Gastroesophageal sphincter (tissue), 4 donors: Measurements from ENCODE around the gene PRR14L. TPM values are rescaled to one million over a fixed set of nuclear protein-coding genes. Genes with fewer than 3 reads are reported as not detected.
"Not testable (repeated sequence)": the region's sequence is repeated elsewhere in the genome, so short reads cannot be mapped to it uniquely, and the experiment has no call there.

Experiments used
- ATAC-seq: fragments of 150-250 bp; one replicate; pipeline ENCODE4 v1.9.1; 2016; ENCODE audit warnings: mild to moderate bottlenecking, moderate library complexity
- H3K27ac ChIP-seq, 4 donors: fragments of 200-600 bp; sonication (generic) in 3 of 4; 1 replicate in 3 of 4; 2 replicates in 1 of 4; pipeline ENCODE4 v1.5.1; 2016 to 2019
- H3K27me3 ChIP-seq: fragments of 200-600 bp; sonication (generic); one replicate; pipeline ENCODE4 v1.5.1; 2019
- H3K36me3 ChIP-seq, 2 donors: fragments of 200-600 bp; sonication (generic); one replicate each; pipeline ENCODE4 v1.5.1; 2019; ENCODE audit warnings: control low read depth in 1 of 2
- H3K4me1 ChIP-seq, 3 donors: fragments of 200-600 bp; sonication (generic); 1 replicate in 2 of 3; 2 replicates in 1 of 3; pipeline ENCODE4 v1.5.1; 2016 to 2019; ENCODE audit warnings: control low read depth in 2 of 3
- H3K4me3 ChIP-seq, 2 donors: fragments of 200-600 bp; sonication (generic); one replicate each; pipeline ENCODE4 v1.5.1; 2019; ENCODE audit warnings: mild to moderate bottlenecking in 1 of 2, moderate library complexity in 1 of 2
- H3K9me3 ChIP-seq, 3 donors: fragments of 200-600 bp; sonication (generic); one replicate each; pipeline ENCODE4 v1.5.1; 2017 to 2019; ENCODE audit warnings: control low read depth in 2 of 3
- EP300 ChIP-seq: sonication (generic); formaldehyde crosslinking; IDR thresholded peaks from one replicate; pipeline ENCODE4 v1.6.1; 2017; ENCODE audit warnings: antibody characterized with exemption, mild to moderate bottlenecking
- POLR2A ChIP-seq, 2 donors: fragments of 450-650 bp; IDR thresholded peaks; one replicate each; pipeline ENCODE4 v1.6.1; 2017; ENCODE audit warnings: antibody characterized with exemption in 2 of 2, mild to moderate bottlenecking in 2 of 2, moderate library complexity in 1 of 2
- POLR2AphosphoS5 ChIP-seq: sonication (generic); formaldehyde crosslinking; IDR thresholded peaks from one replicate; pipeline ENCODE4 v1.6.1; 2017; ENCODE audit warnings: antibody characterized with exemption
- WGBS, 2 donors: methylation state at CpG; one replicate each; pipeline ENCODE4 v1.1.5; 2018; ENCODE audit warnings: low coverage in 1 of 2; 5-methylcytosine and 5-hydroxymethylcytosine counted together
- total RNA-seq, 4 donors: library from RNA; depleted of rRNA; stranded (reverse); fragments of >200 nt; gene quantifications; one replicate each; pipeline ENCODE4 v1.1.0, GENCODE V29; 2016
- TF ChIP-seq, protein P1 (sequence below), 4 experiments: fragments of 200-600 bp in 2 of 4; fragments of 450-650 bp in 2 of 4; sonication (generic) in 1 of 4; IDR thresholded peaks; one replicate each; pipeline ENCODE4 v1.5.1; 2017 to 2019; ENCODE audit warnings: antibody characterized with exemption in 4 of 4, mild to moderate bottlenecking in 2 of 4, moderate library complexity in 2 of 4

Gene PRR14L
- total RNA-seq, 4 donors from 2014 or later, result 16.0 to 24.5 (median 19.0) TPM

DNA sequence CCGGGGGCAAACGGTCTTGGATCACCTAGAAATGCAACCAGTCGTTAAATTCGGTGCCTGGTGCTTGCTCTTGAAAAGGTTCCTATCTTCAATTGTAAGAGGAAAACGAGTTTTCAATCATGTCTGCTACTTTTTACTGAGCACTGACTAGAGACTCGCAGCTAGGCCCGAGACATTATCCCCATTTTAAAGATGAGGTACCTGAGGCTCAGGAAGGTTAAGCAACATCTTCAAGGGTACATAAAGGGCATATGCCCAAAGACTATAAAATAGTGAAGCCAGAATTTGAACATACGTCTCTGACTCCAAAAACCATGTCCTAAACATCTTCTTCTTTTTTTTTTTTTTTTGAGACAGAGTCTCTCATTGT is 87.3 kb downstream of the PRR14L start:
- TF ChIP-seq POLR2A (IDR thresholded peaks at IDR 0.05) (no peak), EP300 (no peak), POLR2AphosphoS5 (no peak)
- TF ChIP-seq, protein P1, sequence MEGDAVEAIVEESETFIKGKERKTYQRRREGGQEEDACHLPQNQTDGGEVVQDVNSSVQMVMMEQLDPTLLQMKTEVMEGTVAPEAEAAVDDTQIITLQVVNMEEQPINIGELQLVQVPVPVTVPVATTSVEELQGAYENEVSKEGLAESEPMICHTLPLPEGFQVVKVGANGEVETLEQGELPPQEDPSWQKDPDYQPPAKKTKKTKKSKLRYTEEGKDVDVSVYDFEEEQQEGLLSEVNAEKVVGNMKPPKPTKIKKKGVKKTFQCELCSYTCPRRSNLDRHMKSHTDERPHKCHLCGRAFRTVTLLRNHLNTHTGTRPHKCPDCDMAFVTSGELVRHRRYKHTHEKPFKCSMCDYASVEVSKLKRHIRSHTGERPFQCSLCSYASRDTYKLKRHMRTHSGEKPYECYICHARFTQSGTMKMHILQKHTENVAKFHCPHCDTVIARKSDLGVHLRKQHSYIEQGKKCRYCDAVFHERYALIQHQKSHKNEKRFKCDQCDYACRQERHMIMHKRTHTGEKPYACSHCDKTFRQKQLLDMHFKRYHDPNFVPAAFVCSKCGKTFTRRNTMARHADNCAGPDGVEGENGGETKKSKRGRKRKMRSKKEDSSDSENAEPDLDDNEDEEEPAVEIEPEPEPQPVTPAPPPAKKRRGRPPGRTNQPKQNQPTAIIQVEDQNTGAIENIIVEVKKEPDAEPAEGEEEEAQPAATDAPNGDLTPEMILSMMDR (IDR thresholded peaks at IDR 0.05), result no peak
- H3K36me3 ChIP-seq, result no peaks in the 10 kb centered on the region
- peak overlapping the region in 3 of 4 donors; percentile 68 to 80 (median 68) for H3K27ac ChIP-seq
- WGBS, 2 donors, result 55 to 86% methylated on average over 4 to 8 of the region's 8 CpGs
- H3K4me1 ChIP-seq, result peaks cover 0 to 26% (median 10%) of the 10 kb centered on the region in 3 donors
- ATAC-seq, result no peak
- peak overlapping the region; percentile 61 to 87 for H3K4me3 ChIP-seq
- no peaks in the 10 kb centered on the region for H3K27me3 ChIP-seq
- H3K9me3 ChIP-seq, result no peaks in the 10 kb centered on the region

DNA sequence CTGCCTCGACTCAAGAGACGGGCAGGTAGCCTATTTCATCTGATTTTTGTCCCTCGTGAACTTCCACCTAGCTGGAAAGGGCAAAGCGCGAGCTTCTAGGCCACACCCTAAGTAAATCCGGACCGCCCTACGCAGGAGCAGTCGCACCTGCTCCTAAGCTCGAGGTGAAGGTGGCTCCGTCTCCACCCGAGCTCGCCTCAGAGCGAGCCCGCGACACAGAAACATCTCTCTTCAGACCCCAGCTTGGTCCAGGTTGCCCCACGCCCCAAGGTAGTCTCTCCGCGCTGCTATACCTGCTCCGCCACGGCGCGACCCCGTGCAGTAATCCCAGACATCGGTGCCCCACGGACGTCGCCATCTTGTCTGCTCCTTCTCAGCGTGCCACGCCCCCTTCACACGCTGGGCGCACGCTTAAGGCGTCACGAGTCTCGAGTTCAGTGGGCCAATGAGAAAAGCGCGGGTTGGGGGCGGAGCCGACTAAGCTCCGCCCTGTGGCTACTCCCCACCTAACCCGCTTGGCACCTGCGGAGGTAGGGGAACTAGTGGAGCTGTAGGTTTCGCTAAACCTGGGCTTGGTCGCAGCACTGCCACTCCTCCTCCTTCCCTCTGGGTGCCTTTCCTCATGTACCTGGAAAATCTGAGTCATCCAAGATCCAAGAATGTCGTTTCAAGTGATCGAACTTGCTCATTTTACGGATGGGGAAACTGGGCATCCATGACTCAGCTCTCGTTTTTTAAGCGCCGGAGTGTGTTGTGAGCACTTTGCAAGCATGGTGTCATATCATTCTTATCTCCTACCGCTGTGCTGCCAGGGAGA is 87.9 kb downstream of the PRR14L start, which contains the start of gene PISD:
PISD (minus strand) TSS at position 365 of the 817 bp plus-strand sequence; CDS start at position 358, 7 bp downstream.
- Histone ChIP-seq H3K9me3 (no peaks in the 10 kb centered on the region), H3K27ac (peak within 1 kb of the TSS; percentile 24 to 80 (median 68)), H3K27me3 (no peaks in the 10 kb centered on the region), H3K36me3 (no peaks in the 10 kb centered on the region), H3K4me1 (peaks cover 0 to 26% (median 10%) of the 10 kb centered on the region in 3 donors), H3K4me3 (peak within 1 kb of the TSS; percentile 61 to 87)
- 3% methylated on average over 19 of the region's 52 CpGs; no CpG with 5 or more reads in 1 of the 2 donors for WGBS, 2 donors
- TF ChIP-seq, protein P1 (IDR thresholded peaks at IDR 0.05), result peak in 1 of 4 experiments; percentile 12
- TF ChIP-seq POLR2A (IDR thresholded peaks at IDR 0.05) (peak; percentile 9 to 59), EP300 (no peak), POLR2AphosphoS5 (peak; percentile 73)
- peak; percentile 99 for ATAC-seq

DNA sequence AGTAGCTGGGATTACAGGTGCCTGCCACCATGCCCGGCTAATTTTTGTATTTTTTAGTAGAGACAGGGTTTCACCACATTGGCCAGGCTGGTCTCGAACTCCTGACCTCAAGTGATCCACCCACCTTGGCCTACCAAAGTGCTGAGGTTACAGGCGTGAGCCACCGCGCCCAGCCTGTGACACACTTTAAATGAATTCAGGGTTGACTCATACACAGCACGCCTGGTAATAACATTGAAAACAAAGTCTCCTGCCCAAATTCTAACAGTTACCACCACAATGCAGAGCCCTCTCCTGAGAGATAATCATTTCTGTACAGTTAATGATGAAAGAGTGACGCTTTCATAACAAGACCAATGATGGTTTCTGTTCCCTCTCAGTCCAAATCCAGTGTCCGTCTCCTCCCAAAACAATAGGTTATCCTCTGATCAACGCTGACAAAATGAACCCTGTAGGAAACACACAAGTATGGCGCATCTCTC is 89.0 kb downstream of the PRR14L start:
- peak overlapping the region; percentile 61 to 87 for H3K4me3 ChIP-seq
- peaks cover 0 to 26% (median 10%) of the 10 kb centered on the region in 3 donors for H3K4me1 ChIP-seq
- not testable (repeated sequence) for H3K36me3 ChIP-seq, ATAC-seq, H3K9me3 ChIP-seq, H3K27ac ChIP-seq, H3K27me3 ChIP-seq
- 58 to 80% methylated on average over 9 to 10 of the region's 10 CpGs for WGBS, 2 donors

DNA sequence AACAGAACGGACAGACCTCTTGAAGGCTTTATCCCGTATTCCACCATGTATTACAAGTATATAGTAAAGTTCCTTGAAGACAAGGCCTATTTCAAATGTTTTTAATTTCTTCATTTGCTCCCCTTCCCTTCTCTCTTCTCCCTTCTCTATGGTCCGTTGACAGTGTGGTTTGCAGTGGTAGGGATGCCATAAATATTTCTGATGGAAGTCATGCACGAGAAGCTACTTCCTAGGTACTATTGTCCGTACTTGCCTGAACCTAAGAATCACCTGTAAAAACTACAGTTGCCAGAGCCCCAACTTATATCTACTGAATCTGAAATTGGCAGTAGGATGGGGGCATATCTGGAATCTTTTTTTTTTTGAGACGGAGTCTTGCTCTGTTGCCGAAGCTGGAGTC is 90.7 kb downstream of the PRR14L start:
- Histone ChIP-seq H3K4me3 (no peak overlapping the region), H3K9me3 (no peaks in the 10 kb centered on the region), H3K27me3 (no peaks in the 10 kb centered on the region), H3K27ac (no peak overlapping the region), H3K4me1 (peaks cover 0 to 26% (median 10%) of the 10 kb centered on the region in 3 donors), H3K36me3 (no peaks in the 10 kb centered on the region)
- no peak for ATAC-seq
- TF ChIP-seq, protein P1 (IDR thresholded peaks at IDR 0.05), result no peak
- TF ChIP-seq EP300 (no peak), POLR2AphosphoS5 (no peak), POLR2A (IDR thresholded peaks at IDR 0.05) (no peak)
- 75 to 78% methylated on average over 5 to 7 of the region's 7 CpGs for WGBS, 2 donors

DNA sequence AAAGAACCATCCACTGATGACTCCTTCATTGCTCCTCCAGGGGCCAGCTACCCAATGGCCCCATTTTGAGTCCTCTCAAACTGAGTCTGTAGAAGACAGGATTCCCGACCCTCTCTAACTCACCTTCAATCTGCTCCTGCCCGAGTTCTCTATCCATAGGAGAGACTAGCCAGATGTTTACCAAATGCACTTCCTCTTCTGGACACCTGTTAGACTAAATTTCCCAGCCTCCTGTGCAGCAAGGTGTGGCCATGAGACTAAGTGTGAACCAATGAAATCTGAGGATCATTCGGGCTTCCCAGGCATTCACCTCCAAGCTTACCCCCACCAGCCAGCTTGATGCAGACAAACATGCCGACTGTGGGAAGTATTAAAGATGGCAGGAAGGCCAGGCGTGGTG is 95.5 kb downstream of the PRR14L start:
- TF ChIP-seq EP300 (no peak), POLR2AphosphoS5 (no peak), POLR2A (IDR thresholded peaks at IDR 0.05) (no peak)
- TF ChIP-seq, protein P1 (IDR thresholded peaks at IDR 0.05), result no peak
- Histone ChIP-seq H3K9me3 (no peaks in the 10 kb centered on the region), H3K27ac (no peak overlapping the region), H3K36me3 (peaks cover 0 to 7% of the 10 kb centered on the region in 2 donors), H3K4me3 (no peak overlapping the region), H3K4me1 (peaks cover 0 to 1% (median 0%) of the 10 kb centered on the region in 3 donors), H3K27me3 (no peaks in the 10 kb centered on the region)
- WGBS, 2 donors, result 87 to 93% methylated on average over 2 to 3 of the region's 5 CpGs
- ATAC-seq, result no peak
